Natural killer cell (primary cell): ENCODE results near the gene RHPN2. TPM values are rescaled to one million over a fixed set of nuclear protein-coding genes. Genes with fewer than 3 reads are reported as not detected.
"Not testable (repeated sequence)": the region's sequence is repeated elsewhere in the genome, so short reads cannot be mapped to it uniquely, and the experiment has no call there.

Source experiments
- ATAC-seq, 3 donors: fragments of 150-1000 bp in 2 of 3; fragments of 200-7000 bp in 1 of 3; cut with Tn5 transposase; 1 replicate in 1 of 3; 2 replicates in 2 of 3; pipeline ENCODE4 v1.10.0; 2021; ENCODE audit warnings: mild to moderate bottlenecking in 2 of 3, moderate library complexity in 2 of 3
- DNase-seq, 2 donors: peaks; one replicate each; pipeline versions ENCODE4 v3.0.0 to v3.0.0-alpha.2; 2013 to 2021; ENCODE audit warnings: mixed read lengths in 1 of 2
- H3K27ac ChIP-seq: one replicate; pipeline ENCODE4 v1.5.1; 2013; ENCODE audit warnings: mild to moderate bottlenecking, low read length
- H3K27me3 ChIP-seq: one replicate; pipeline ENCODE4 v1.6.1; 2013; ENCODE audit warnings: low read length; ENCODE audit not compliant: control insufficient read depth, insufficient read depth
- H3K36me3 ChIP-seq: one replicate; pipeline ENCODE4 v1.6.1; 2013; ENCODE audit warnings: low read length; ENCODE audit not compliant: control insufficient read depth, insufficient read depth
- H3K4me1 ChIP-seq: one replicate; pipeline ENCODE4 v1.6.1; 2013; ENCODE audit warnings: low read length; ENCODE audit not compliant: control insufficient read depth, insufficient read depth
- H3K4me3 ChIP-seq: one replicate; pipeline ENCODE4 v1.5.1; 2013; ENCODE audit warnings: low read length
- H3K9me3 ChIP-seq: one replicate; pipeline ENCODE4 v1.6.1; 2013; ENCODE audit warnings: low read length; ENCODE audit not compliant: control insufficient read depth, insufficient read depth
- H3K27ac Mint-ChIP-seq, 2 donors: one replicate each; pipeline ENCODE4 v1.8.0; 2022; ENCODE audit warnings: mild to moderate bottlenecking in 2 of 2, mixed read lengths in 2 of 2, moderate library complexity in 1 of 2
- H3K27me3 Mint-ChIP-seq, 2 donors: one replicate each; pipeline ENCODE4 v1.8.0; 2022; ENCODE audit warnings: low read depth in 2 of 2, mixed read lengths in 2 of 2
- H3K36me3 Mint-ChIP-seq: one replicate; pipeline ENCODE4 v1.8.0; 2022; ENCODE audit warnings: mixed read lengths
- H3K4me1 Mint-ChIP-seq, 2 donors: one replicate each; pipeline ENCODE4 v1.8.0; 2022; ENCODE audit warnings: mixed read lengths in 2 of 2
- H3K4me3 Mint-ChIP-seq: one replicate; pipeline ENCODE4 v1.8.0; 2022; ENCODE audit warnings: mild to moderate bottlenecking, moderate library complexity, mixed read lengths
- H3K9me3 Mint-ChIP-seq, 2 donors: one replicate each; pipeline ENCODE4 v1.8.0; 2022; ENCODE audit warnings: mixed read lengths in 2 of 2
- WGBS: methylation state at CpG from one replicate; pipeline ENCODE4 v1.1.7; 2013; ENCODE audit warnings: missing lambda C conversion rate; ENCODE audit not compliant: insufficient coverage; 5-methylcytosine and 5-hydroxymethylcytosine counted together
- intact Hi-C: fragments of 100-400 bp; cut with micrococcal nuclease; formaldehyde crosslinking; loops from one replicate; pipeline ENCODE4 v1.14.2; 2022
- total RNA-seq, 4 donors: library from RNA; stranded (reverse); fragments of 120-200 nt in 1 of 4; gene quantifications; one replicate each; pipeline versions ENCODE4 v1.2.3 to v1.2.4, GENCODE V29; 2013 to 2022
- TF ChIP-seq, protein P1 (sequence below): fragments of 200-600 bp; IDR thresholded peaks from one replicate; pipeline ENCODE4 v1.8.0; 2022; ENCODE audit warnings: antibody characterized with exemption

Gene RHPN2
- total RNA-seq, 3 donors from 2014 or later (not counting 1 experiment from before 2014, with no cell fraction given) = 0.35 TPM; not detected in 2

DNA sequence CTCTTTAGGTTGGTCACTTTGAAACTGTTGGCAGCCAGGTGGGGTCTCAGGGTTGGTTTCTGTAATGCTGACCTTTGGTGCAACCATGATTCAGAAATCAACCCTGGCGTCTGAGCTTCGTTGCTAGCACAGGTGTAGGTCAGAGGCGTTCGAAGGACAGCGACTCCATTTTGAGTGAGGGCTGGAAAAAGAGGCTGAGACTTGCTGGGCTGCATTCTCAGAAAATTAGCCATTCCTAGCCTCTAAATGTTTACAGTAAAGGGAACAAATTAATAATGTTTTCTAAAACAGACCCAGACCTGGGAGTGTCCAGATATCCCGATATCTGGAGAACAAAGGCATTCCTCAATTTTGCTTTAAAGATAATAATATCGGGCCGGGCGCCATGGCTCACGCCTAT lies 29.2 kb downstream of the RHPN2 start:
- no peak for ATAC-seq
- H3K4me1 Mint-ChIP-seq = peaks cover 10 to 11% of the 10 kb centered on the region in 2 donors
- no peaks in the 10 kb centered on the region for H3K36me3 Mint-ChIP-seq
- H3K9me3 ChIP-seq = no peaks in the 10 kb centered on the region
- H3K9me3 Mint-ChIP-seq = no peaks in the 10 kb centered on the region
- no peaks in the 10 kb centered on the region for H3K27me3 ChIP-seq
- no peak overlapping the region for H3K4me3 Mint-ChIP-seq
- H3K4me1 ChIP-seq = peaks cover 7% of the 10 kb centered on the region
- H3K27ac Mint-ChIP-seq = no peak overlapping the region
- no peaks in the 10 kb centered on the region for H3K27me3 Mint-ChIP-seq
- 98% methylated on average over 10 of the region's 10 CpGs for WGBS
- H3K36me3 ChIP-seq = no peaks in the 10 kb centered on the region
- intact Hi-C loops = no loop called here
- H3K27ac ChIP-seq = no peak overlapping the region
- no peak for DNase-seq
- H3K4me3 ChIP-seq = no peak overlapping the region
- TF ChIP-seq, protein P1, sequence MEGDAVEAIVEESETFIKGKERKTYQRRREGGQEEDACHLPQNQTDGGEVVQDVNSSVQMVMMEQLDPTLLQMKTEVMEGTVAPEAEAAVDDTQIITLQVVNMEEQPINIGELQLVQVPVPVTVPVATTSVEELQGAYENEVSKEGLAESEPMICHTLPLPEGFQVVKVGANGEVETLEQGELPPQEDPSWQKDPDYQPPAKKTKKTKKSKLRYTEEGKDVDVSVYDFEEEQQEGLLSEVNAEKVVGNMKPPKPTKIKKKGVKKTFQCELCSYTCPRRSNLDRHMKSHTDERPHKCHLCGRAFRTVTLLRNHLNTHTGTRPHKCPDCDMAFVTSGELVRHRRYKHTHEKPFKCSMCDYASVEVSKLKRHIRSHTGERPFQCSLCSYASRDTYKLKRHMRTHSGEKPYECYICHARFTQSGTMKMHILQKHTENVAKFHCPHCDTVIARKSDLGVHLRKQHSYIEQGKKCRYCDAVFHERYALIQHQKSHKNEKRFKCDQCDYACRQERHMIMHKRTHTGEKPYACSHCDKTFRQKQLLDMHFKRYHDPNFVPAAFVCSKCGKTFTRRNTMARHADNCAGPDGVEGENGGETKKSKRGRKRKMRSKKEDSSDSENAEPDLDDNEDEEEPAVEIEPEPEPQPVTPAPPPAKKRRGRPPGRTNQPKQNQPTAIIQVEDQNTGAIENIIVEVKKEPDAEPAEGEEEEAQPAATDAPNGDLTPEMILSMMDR = no peak

DNA sequence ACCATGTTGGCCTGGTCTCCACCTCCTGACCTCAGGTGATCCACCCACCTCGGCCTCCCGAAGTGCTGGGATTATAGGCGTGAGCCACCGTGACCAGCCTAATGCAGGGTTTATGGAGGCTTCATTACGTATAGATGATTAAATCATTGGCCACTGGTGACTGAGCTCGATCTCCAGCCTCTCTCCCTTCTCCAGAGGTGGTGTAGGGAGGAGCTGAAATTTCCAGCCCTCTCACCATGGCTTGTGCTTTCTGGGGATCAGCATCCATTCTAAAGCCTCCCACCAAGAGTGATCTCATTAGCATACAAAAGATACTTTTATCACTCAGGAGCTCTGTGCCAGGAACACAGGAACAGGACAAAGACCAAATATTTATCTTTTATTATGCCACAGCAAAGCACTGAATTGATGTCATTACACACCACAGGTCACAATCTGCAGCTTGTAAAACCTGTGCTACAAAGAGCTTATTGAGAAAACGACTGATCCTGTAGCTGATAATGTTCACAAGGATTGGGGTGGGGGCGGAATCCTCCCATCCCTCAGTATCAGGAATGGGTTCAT lies 32.4 kb downstream of the RHPN2 start:
- no peaks in the 10 kb centered on the region for H3K27me3 ChIP-seq
- DNase-seq = no peak
- WGBS = 84% methylated on average over 7 of the region's 8 CpGs
- peaks cover 4% of the 10 kb centered on the region for H3K9me3 ChIP-seq
- peaks cover 2% of the 10 kb centered on the region for H3K4me1 ChIP-seq
- no peak overlapping the region for H3K4me3 ChIP-seq
- no peak overlapping the region for H3K27ac Mint-ChIP-seq
- H3K27me3 Mint-ChIP-seq = no peaks in the 10 kb centered on the region
- H3K4me3 Mint-ChIP-seq = no peak overlapping the region
- no peaks in the 10 kb centered on the region for H3K36me3 ChIP-seq
- H3K27ac ChIP-seq = no peak overlapping the region
- TF ChIP-seq, protein P1 = no peak
- H3K4me1 Mint-ChIP-seq = peaks cover 5% of the 10 kb centered on the region in 2 donors
- H3K9me3 Mint-ChIP-seq = no peaks in the 10 kb centered on the region
- intact Hi-C loops = no loop called here
- H3K36me3 Mint-ChIP-seq = peaks cover 6% of the 10 kb centered on the region
- ATAC-seq = no peak

DNA sequence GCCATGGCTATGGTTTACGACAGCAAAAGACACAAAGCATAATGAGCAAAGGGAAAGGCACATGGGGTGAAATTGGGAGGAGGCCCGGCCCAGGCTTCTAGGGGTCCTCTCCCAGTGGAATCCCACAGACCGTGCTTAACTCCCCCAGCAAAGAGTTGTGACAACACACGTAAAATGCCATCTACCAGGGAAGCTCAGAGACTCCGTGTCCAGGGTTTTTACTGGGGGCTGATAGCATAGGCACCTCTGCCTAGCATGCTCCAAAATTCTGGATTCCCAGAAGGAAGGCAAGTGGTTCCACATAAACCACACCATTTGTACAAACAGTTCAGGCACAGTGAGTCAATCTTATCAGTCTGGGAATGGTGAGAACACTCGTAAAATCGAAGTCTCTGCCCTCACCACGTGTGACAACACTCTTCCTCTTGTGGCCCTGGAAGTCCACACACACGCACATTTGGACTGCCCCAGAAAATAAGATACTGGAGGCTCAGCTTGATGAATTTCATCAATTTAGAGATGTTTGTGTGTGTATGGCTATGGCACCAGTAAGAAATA lies 34.9 kb downstream of the RHPN2 start:
- Mint-ChIP-seq H3K9me3 (no peaks in the 10 kb centered on the region), H3K4me3 (no peak overlapping the region), H3K27ac (no peak overlapping the region), H3K27me3 (peaks cover 0 to 5% of the 10 kb centered on the region in 2 donors), H3K4me1 (no peaks in the 10 kb centered on the region), H3K36me3 (peaks cover 6% of the 10 kb centered on the region)
- DNase-seq = no peak
- WGBS = 73% methylated on average over 9 of the region's 9 CpGs
- Histone ChIP-seq H3K4me3 (no peak overlapping the region), H3K4me1 (no peaks in the 10 kb centered on the region), H3K36me3 (no peaks in the 10 kb centered on the region), H3K27me3 (no peaks in the 10 kb centered on the region), H3K27ac (no peak overlapping the region), H3K9me3 (peaks cover 4% of the 10 kb centered on the region)
- intact Hi-C loops = no loop called here
- ATAC-seq = no peak
- TF ChIP-seq, protein P1 = no peak

DNA sequence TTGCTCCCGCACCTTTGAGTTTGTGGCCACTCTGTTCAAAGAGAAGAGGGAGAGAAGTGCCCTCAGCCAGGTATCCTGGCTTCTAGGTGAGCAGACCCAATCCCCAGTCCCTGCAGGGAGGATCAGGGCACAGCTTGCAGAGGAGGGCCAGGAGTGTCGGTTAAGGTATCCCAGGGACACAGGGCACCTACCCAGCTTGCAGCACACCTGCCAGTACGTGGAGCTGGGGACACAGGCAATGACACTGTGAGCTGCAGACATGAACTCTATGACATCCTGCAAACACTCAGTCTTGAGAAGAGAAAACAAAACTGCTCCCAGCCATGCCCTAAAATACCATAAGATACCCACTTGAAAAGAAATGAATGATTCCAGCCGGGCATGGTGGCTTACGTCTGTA lies 38.1 kb downstream of the RHPN2 start:
- H3K4me1 ChIP-seq, intact Hi-C loops, H3K27ac Mint-ChIP-seq, H3K27me3 ChIP-seq, H3K4me3 ChIP-seq, H3K4me3 Mint-ChIP-seq, H3K27ac ChIP-seq, ATAC-seq, H3K9me3 ChIP-seq, H3K4me1 Mint-ChIP-seq, H3K9me3 Mint-ChIP-seq, H3K36me3 Mint-ChIP-seq, H3K27me3 Mint-ChIP-seq, DNase-seq, H3K36me3 ChIP-seq: not testable (repeated sequence)
- WGBS = 94% methylated on average over 5 of the region's 5 CpGs

DNA sequence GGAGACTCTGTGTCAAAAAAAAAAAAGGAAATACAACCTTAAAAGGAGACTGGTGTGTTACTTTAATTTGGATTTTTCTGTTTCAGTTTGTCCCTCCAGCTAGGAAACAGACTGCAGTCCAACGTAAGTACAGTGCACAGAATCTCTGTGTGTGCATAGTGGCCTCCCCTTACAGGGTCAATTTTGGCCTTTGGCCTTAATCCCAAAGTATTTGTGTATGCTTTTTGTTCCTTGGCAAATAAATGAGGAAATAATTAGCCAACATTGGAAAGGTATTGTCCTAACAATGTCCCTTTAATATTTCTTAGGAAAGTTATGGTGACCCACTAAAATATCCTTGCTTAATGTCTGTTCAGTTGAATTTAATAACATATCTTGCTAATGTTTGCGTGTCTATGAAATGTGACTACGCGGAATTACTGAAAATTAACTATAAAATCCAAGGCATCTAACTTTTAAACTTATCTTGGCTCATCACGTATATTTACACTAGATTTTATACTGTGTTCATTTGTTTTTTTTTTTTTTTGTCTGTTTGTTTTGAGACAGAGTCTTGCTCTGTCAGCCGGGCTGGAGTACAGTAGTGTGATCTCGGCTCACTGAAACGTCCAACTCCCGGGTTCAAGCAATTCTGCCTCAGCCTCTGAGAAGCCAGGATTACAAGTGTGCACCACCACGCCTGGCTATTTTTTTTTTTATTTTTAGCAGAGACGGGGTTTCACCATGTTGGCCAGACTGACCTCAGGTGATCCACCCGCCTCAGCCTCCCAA lies 39.0 kb downstream of the RHPN2 start:
- H3K36me3 Mint-ChIP-seq, H3K4me1 ChIP-seq, DNase-seq, H3K4me3 ChIP-seq, intact Hi-C loops, H3K27me3 ChIP-seq, H3K36me3 ChIP-seq, H3K4me3 Mint-ChIP-seq, H3K9me3 Mint-ChIP-seq, H3K27me3 Mint-ChIP-seq, H3K4me1 Mint-ChIP-seq, H3K9me3 ChIP-seq, H3K27ac Mint-ChIP-seq, ATAC-seq, H3K27ac ChIP-seq: not testable (repeated sequence)
- WGBS = 90% methylated on average over 8 of the region's 12 CpGs
